ENCODE measurements around the gene EFCAB5. TPM values are rescaled to one million over a fixed set of nuclear protein-coding genes. Genes with fewer than 3 reads are reported as not detected.
A peak's percentile ranks its signal among the peaks of the same experiment; 100 is the strongest.
"Not testable (repeated sequence)": the region's sequence is repeated elsewhere in the genome, so short reads cannot be mapped to it uniquely, and the experiment has no call there.

The EFCAB5 gene
- total and polyA plus RNA-seq, 7 experiments from 2014 or later, result 0.25 to 2.4 (median 1.0) TPM; not detected in 1

GRCh38 chr17:30084788-30085187 is 143.4 kb downstream of the EFCAB5 start:
- H3K27ac ChIP-seq (ENCODE audit: low read depth, low read length), result no peak overlapping the region
- ATAC-seq (no peak), DNase-seq (no peak)
- peaks cover 5 to 29% (median 17%) of the 10 kb centered on the region in 5 donors for H3K27me3 Mint-ChIP-seq
- H3K27ac Mint-ChIP-seq, result peak overlapping the region in 1 of 9 donors; percentile 33
- no peak overlapping the region for H3K4me3 Mint-ChIP-seq
- H3K9me3 ChIP-seq (ENCODE audit: control insufficient read depth in 2 of 3, low read length in 3 of 3), result no peaks in the 10 kb centered on the region
- H3K4me3 ChIP-seq (ENCODE audit: low read length), result no peak overlapping the region
- intact Hi-C loops (cut with micrococcal nuclease), result no loop called here
- H3K27me3 ChIP-seq (ENCODE audit: control insufficient read depth in 2 of 2, insufficient read depth in 2 of 2, low read length in 2 of 2), result no peaks in the 10 kb centered on the region
- ChIA-PET CTCF (no interaction called here), POLR2A (no interaction called here)
- no peaks in the 10 kb centered on the region for H3K4me1 Mint-ChIP-seq
- H3K4me1 ChIP-seq (ENCODE audit: control insufficient read depth in 2 of 2, insufficient read depth in 2 of 2, low read length in 2 of 2), result no peaks in the 10 kb centered on the region
- no peaks in the 10 kb centered on the region for H3K36me3 ChIP-seq (ENCODE audit: control insufficient read depth in 2 of 3, insufficient read depth in 3 of 3, low read length in 3 of 3)
- peaks cover 0 to 3% (median 0%) of the 10 kb centered on the region in 5 donors for H3K36me3 Mint-ChIP-seq
- peaks cover 0 to 3% (median 0%) of the 10 kb centered on the region in 11 donors for H3K9me3 Mint-ChIP-seq

- no peak overlapping the region for H3K4me3 ChIP-seq (ENCODE audit: low read length)
- peaks cover 0 to 1% (median 0%) of the 10 kb centered on the region in 7 donors for H3K4me1 Mint-ChIP-seq
- no peak overlapping the region for H3K27ac Mint-ChIP-seq
- peaks cover 5 to 36% (median 22%) of the 10 kb centered on the region in 5 donors for H3K27me3 Mint-ChIP-seq
- H3K9me3 ChIP-seq (ENCODE audit: control insufficient read depth in 2 of 3, low read length in 3 of 3), result no peaks in the 10 kb centered on the region
- H3K27me3 ChIP-seq (ENCODE audit: control insufficient read depth in 2 of 2, insufficient read depth in 2 of 2, low read length in 2 of 2), result no peaks in the 10 kb centered on the region
- ATAC-seq, result no peak
- intact Hi-C loops (cut with micrococcal nuclease), result no loop called here
- peaks cover 0 to 3% (median 0%) of the 10 kb centered on the region in 5 donors for H3K36me3 Mint-ChIP-seq
- ChIA-PET CTCF (interaction anchor here (1.5 kb wide), 1 partner anchor 18 kb away, joined by 4 read pairs; no protein-coding TSS in a partner anchor), POLR2A (no interaction called here)
- H3K36me3 ChIP-seq (ENCODE audit: control insufficient read depth in 2 of 3, insufficient read depth in 3 of 3, low read length in 3 of 3), result no peaks in the 10 kb centered on the region
- no peak for DNase-seq
- H3K9me3 Mint-ChIP-seq, result peaks cover 0 to 3% (median 0%) of the 10 kb centered on the region in 11 donors
- no peaks in the 10 kb centered on the region for H3K4me1 ChIP-seq (ENCODE audit: control insufficient read depth in 2 of 2, insufficient read depth in 2 of 2, low read length in 2 of 2)
- H3K27ac ChIP-seq (ENCODE audit: low read depth, low read length), result no peak overlapping the region
- H3K4me3 Mint-ChIP-seq, result no peak overlapping the region
Measured at GRCh38 chr17:30086896-30087295, 145.5 kb downstream of the EFCAB5 start.

- DNase-seq; intact Hi-C loops (cut with micrococcal nuclease); ATAC-seq; H3K27me3 ChIP-seq (ENCODE audit: control insufficient read depth in 2 of 2, insufficient read depth in 2 of 2, low read length in 2 of 2); H3K4me3 Mint-ChIP-seq; H3K4me1 ChIP-seq (ENCODE audit: control insufficient read depth in 2 of 2, insufficient read depth in 2 of 2, low read length in 2 of 2); H3K4me1 Mint-ChIP-seq; H3K9me3 ChIP-seq (ENCODE audit: control insufficient read depth in 2 of 3, low read length in 3 of 3); H3K36me3 Mint-ChIP-seq; H3K9me3 Mint-ChIP-seq; POLR2A ChIA-PET; H3K4me3 ChIP-seq (ENCODE audit: low read length); H3K36me3 ChIP-seq (ENCODE audit: control insufficient read depth in 2 of 3, insufficient read depth in 3 of 3, low read length in 3 of 3); H3K27ac ChIP-seq (ENCODE audit: low read depth, low read length): not testable (repeated sequence)
- CTCF ChIA-PET, result interaction anchor here (1.5 kb wide), 1 partner anchor 18 kb away, joined by 4 read pairs; no protein-coding TSS in a partner anchor
- Mint-ChIP-seq H3K27ac (peak overlapping the region in 1 of 9 donors; percentile 59), H3K27me3 (peaks cover 5 to 38% (median 22%) of the 10 kb centered on the region in 5 donors)
Measured at GRCh38 chr17:30087431-30087830, 146.0 kb downstream of the EFCAB5 start.

- Histone ChIP-seq H3K36me3 (ENCODE audit: control insufficient read depth in 2 of 3, insufficient read depth in 3 of 3, low read length in 3 of 3) (no peaks in the 10 kb centered on the region), H3K4me3 (ENCODE audit: low read length) (no peak overlapping the region), H3K27ac (ENCODE audit: low read depth, low read length) (no peak overlapping the region), H3K27me3 (ENCODE audit: control insufficient read depth in 2 of 2, insufficient read depth in 2 of 2, low read length in 2 of 2) (no peaks in the 10 kb centered on the region), H3K4me1 (ENCODE audit: control insufficient read depth in 2 of 2, insufficient read depth in 2 of 2, low read length in 2 of 2) (no peaks in the 10 kb centered on the region), H3K9me3 (ENCODE audit: control insufficient read depth in 2 of 3, low read length in 3 of 3) (no peaks in the 10 kb centered on the region)
- Mint-ChIP-seq H3K27ac (no peak overlapping the region), H3K4me3 (no peak overlapping the region), H3K4me1 (peaks cover 0 to 8% (median 5%) of the 10 kb centered on the region in 7 donors), H3K27me3 (peaks cover 21 to 54% (median 39%) of the 10 kb centered on the region in 5 donors), H3K36me3 (peaks cover 0 to 3% (median 0%) of the 10 kb centered on the region in 5 donors), H3K9me3 (peaks cover 0 to 3% (median 0%) of the 10 kb centered on the region in 11 donors)
- DNase-seq, result no peak
- POLR2A ChIA-PET, result no interaction called here
- CTCF ChIA-PET, result interaction anchor here (1.9 to 3.3 kb wide), 2 partner anchors 13 to 284 kb away, joined by 13 to 14 read pairs; no protein-coding TSS in a partner anchor
- intact Hi-C loops (cut with micrococcal nuclease), result loop anchor here in 1 of 2 donors (5.0 kb wide), 1 partner anchor 159 kb away; the partner anchor contains the start of gene SSH2
- ATAC-seq, result no peak
Measured at GRCh38 chr17:30091121-30091670, 149.8 kb downstream of the EFCAB5 start.

- Histone ChIP-seq H3K9me3 (ENCODE audit: control insufficient read depth in 2 of 3, low read length in 3 of 3) (no peaks in the 10 kb centered on the region), H3K27me3 (ENCODE audit: control insufficient read depth in 2 of 2, insufficient read depth in 2 of 2, low read length in 2 of 2) (no peaks in the 10 kb centered on the region), H3K36me3 (ENCODE audit: control insufficient read depth in 2 of 3, insufficient read depth in 3 of 3, low read length in 3 of 3) (no peaks in the 10 kb centered on the region), H3K4me3 (ENCODE audit: low read length) (no peak overlapping the region), H3K4me1 (ENCODE audit: control insufficient read depth in 2 of 2, insufficient read depth in 2 of 2, low read length in 2 of 2) (no peaks in the 10 kb centered on the region), H3K27ac (ENCODE audit: low read depth, low read length) (no peak overlapping the region)
- H3K27me3 Mint-ChIP-seq, result peaks cover 20 to 53% (median 37%) of the 10 kb centered on the region in 5 donors
- peaks cover 0 to 3% (median 0%) of the 10 kb centered on the region in 5 donors for H3K36me3 Mint-ChIP-seq
- H3K4me3 Mint-ChIP-seq, result no peak overlapping the region
- DNase-seq, result no peak
- intact Hi-C loops (cut with micrococcal nuclease), result loop anchor here (2.0 to 5.0 kb wide), 2 partner anchors 159 to 285 kb away; partner anchors contain the start of gene SSH2 (in 1 of the 2)
- peaks cover 0 to 3% (median 0%) of the 10 kb centered on the region in 11 donors for H3K9me3 Mint-ChIP-seq
- no peak overlapping the region for H3K27ac Mint-ChIP-seq
- POLR2A ChIA-PET, result no interaction called here
- peaks cover 0 to 8% (median 5%) of the 10 kb centered on the region in 7 donors for H3K4me1 Mint-ChIP-seq
- CTCF ChIA-PET, result interaction anchor here (1.9 to 3.3 kb wide), 2 partner anchors 13 to 285 kb away, joined by 13 to 14 read pairs; no protein-coding TSS in a partner anchor
- ATAC-seq, result no peak
Measured at GRCh38 chr17:30091771-30092170, 150.3 kb downstream of the EFCAB5 start.

GRCh38 chr17:30092886-30093285 is 151.5 kb downstream of the EFCAB5 start:
- POLR2A ChIA-PET, result interaction anchor here (1.1 kb wide), 1 partner anchor 476 kb away, joined by 3 read pairs; no protein-coding TSS in a partner anchor

More at GRCh38 chr17:30092886-30093285, 151.5 kb downstream of the EFCAB5 start:
- peaks cover 0 to 8% (median 5%) of the 10 kb centered on the region in 7 donors for H3K4me1 Mint-ChIP-seq
- peaks cover 21 to 53% (median 33%) of the 10 kb centered on the region in 5 donors for H3K27me3 Mint-ChIP-seq
- H3K27me3 ChIP-seq (ENCODE audit: control insufficient read depth in 2 of 2, insufficient read depth in 2 of 2, low read length in 2 of 2), result no peaks in the 10 kb centered on the region
- no peaks in the 10 kb centered on the region for H3K36me3 ChIP-seq (ENCODE audit: control insufficient read depth in 2 of 3, insufficient read depth in 3 of 3, low read length in 3 of 3)
- no peaks in the 10 kb centered on the region for H3K9me3 ChIP-seq (ENCODE audit: control insufficient read depth in 2 of 3, low read length in 3 of 3)
- DNase-seq (no peak), ATAC-seq (no peak)
- intact Hi-C loops (cut with micrococcal nuclease), result loop anchor here (1.0 to 5.0 kb wide), 5 partner anchors 67 to 513 kb away; partner anchors contain the start of gene SSH2 (in 1 of the 2)
- no peak overlapping the region for H3K4me3 ChIP-seq (ENCODE audit: low read length)
- H3K4me1 ChIP-seq (ENCODE audit: control insufficient read depth in 2 of 2, insufficient read depth in 2 of 2, low read length in 2 of 2), result no peaks in the 10 kb centered on the region
- no peak overlapping the region for H3K27ac ChIP-seq (ENCODE audit: low read depth, low read length)
- H3K36me3 Mint-ChIP-seq, result no peaks in the 10 kb centered on the region
- H3K27ac Mint-ChIP-seq, result no peak overlapping the region
- CTCF ChIA-PET, result interaction anchor here (0.6 to 4.5 kb wide), 10 partner anchors 11 to 453 kb away, joined by 3 to 27 read pairs (median 3); no protein-coding TSS in a partner anchor
- H3K4me3 Mint-ChIP-seq, result no peak overlapping the region
- no peaks in the 10 kb centered on the region for H3K9me3 Mint-ChIP-seq

Data from naive thymus-derived CD4-positive, alpha-beta T cell (primary cell).